ENCODE results near the gene RAB8A.
"Not testable (repeated sequence)": the region's sequence is repeated elsewhere in the genome, so short reads cannot be mapped to it uniquely, and the experiment has no call there.

RAB8A gene

GRCh38 chr19:16143399-16144215 lies 31.9 kb downstream of the RAB8A start, which contains the start of gene HSH2D:
Gene HSH2D (plus strand): TSS chr19:16143685. CDS start chr19:16148751, 5,066 bp downstream.
- DNase-seq, result no peak

- DNase-seq, result no peak
Measured at GRCh38 chr19:16144216-16144581, 32.5 kb downstream of the RAB8A start.

GRCh38 chr19:16146112-16146511 lies 34.4 kb downstream of the RAB8A start:
- DNase-seq, result no peak

- DNase-seq, result no peak
Measured at GRCh38 chr19:16148443-16149229, 36.9 kb downstream of the RAB8A start.

- DNase-seq, result no peak
Measured at GRCh38 chr19:16153582-16154336, 42.1 kb downstream of the RAB8A start.

GRCh38 chr19:16154557-16154956 lies 42.9 kb downstream of the RAB8A start:
- no peak for DNase-seq

GRCh38 chr19:16155128-16155527 lies 43.4 kb downstream of the RAB8A start:
- DNase-seq, result no peak

GRCh38 chr19:16156904-16157303 lies 45.2 kb downstream of the RAB8A start:
- no peak for DNase-seq

- DNase-seq, result no peak
Measured at GRCh38 chr19:16157601-16158000, 45.9 kb downstream of the RAB8A start.

GRCh38 chr19:16159655-16160054 lies 48.0 kb downstream of the RAB8A start:
- DNase-seq, result no peak

GRCh38 chr19:16160445-16160942 lies 48.8 kb downstream of the RAB8A start:
- no peak for DNase-seq

GRCh38 chr19:16160943-16161560 lies 49.4 kb downstream of the RAB8A start:
- peak; percentile 68 for DNase-seq

- DNase-seq, result peak; percentile 68
Measured at GRCh38 chr19:16161840-16162239, 50.2 kb downstream of the RAB8A start.

- DNase-seq, result no peak
Measured at GRCh38 chr19:16164222-16164890, 52.7 kb downstream of the RAB8A start.

- no peak for DNase-seq
Measured at GRCh38 chr19:16166417-16166816, 54.7 kb downstream of the RAB8A start.

- DNase-seq, result no peak
Measured at GRCh38 chr19:16167055-16167454, 55.4 kb downstream of the RAB8A start.

- no peak for DNase-seq
Measured at GRCh38 chr19:16168465-16169081, 56.9 kb downstream of the RAB8A start.

GRCh38 chr19:16170134-16170533 lies 58.4 kb downstream of the RAB8A start:
- no peak for DNase-seq

GRCh38 chr19:16175954-16176353 lies 64.3 kb downstream of the RAB8A start:
- no peak for DNase-seq

- not testable (repeated sequence) for DNase-seq
Measured at GRCh38 chr19:16178866-16179265, 67.2 kb downstream of the RAB8A start.

- DNase-seq, result peak; percentile 91
Measured at GRCh38 chr19:16180611-16181010, 68.9 kb downstream of the RAB8A start.

Data from fibroblast of skin of abdomen (primary cell).